Measurements from ENCODE around the gene CPEB4. TPM values are rescaled to one million over a fixed set of nuclear protein-coding genes. Genes with fewer than 3 reads are reported as not detected.
A peak's percentile ranks its signal among the peaks of the same experiment; 100 is the strongest.

The CPEB4 gene
- total and polyA plus RNA-seq, 9 of the 15 experiments (the other 6 are each of a cell fraction or from before 2014, with no cell fraction given), result 7.4 to 21.3 (median 12.4) TPM

DNA sequence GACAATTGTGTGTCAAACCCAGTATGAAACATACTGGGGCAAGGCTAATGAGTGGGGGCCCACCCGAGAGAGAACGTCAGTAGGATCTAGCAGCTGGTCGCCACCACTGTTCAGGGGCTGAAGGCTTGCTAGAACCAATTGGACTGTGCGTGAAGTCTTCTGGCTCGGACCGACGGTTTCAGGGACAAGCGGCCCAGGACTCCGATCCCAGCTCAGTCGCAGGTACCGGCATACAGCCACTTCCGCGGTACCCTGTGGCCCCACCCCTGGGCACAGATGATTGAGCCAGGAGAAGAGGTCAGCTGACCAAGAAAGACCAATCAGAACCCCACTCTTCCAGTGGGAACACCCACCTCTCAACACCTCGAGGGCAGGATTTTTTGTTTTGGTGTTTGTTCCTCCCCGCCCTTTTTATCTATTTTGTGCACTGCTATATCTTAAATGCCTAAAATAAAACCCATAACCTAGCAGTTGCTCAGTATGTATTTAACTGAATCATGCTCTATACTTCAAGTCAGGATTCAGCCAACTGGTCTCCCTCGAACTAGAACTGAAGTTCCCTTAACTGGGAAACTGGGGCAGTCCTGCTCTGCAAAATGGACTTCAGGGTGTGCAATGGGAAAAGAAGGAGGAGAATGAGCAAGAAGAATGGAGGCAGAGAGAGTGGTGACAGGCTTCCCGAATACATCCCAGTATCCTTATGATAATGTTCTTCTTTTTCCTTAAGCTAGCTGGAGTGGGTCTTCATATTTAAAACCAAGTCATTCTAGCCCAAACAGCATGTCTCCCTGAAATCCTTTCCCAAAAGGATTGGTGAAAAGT, 21.1 kb upstream of the CPEB4 start (continued):
- TF ChIP-seq PCBP1 (IDR thresholded peaks at IDR 0.05; ENCODE audit: low read depth, low read length, poor library complexity, severe bottlenecking) (no peak), RHOXF2B (CRISPR knock-in tag; conservative IDR thresholded peaks at IDR 0.05) (no peak), BRD9 (IDR thresholded peaks at IDR 0.05; ENCODE audit: low read depth, partially characterized antibody) (no peak), ZNF408 (CRISPR knock-in tag; IDR thresholded peaks at IDR 0.05; ENCODE audit: low read depth) (no peak), ZNF174 (CRISPR knock-in tag; IDR thresholded peaks at IDR 0.05) (no peak), SMARCE1 (IDR thresholded peaks at IDR 0.05) (no peak), ZNF668 (CRISPR knock-in tag; IDR thresholded peaks at IDR 0.05) (no peak), FUS (optimal IDR thresholded peaks at IDR 0.05; ENCODE audit: low read depth, low read length) (no peak), SP2 (IDR thresholded peaks at IDR 0.05; ENCODE audit: extremely low read depth, low read depth, low read length, poor library complexity, severe bottlenecking) (no peak), ZNF764 (CRISPR knock-in tag; IDR thresholded peaks at IDR 0.05; ENCODE audit: low read depth) (no peak), ZBTB1 (CRISPR knock-in tag; IDR thresholded peaks at IDR 0.05; ENCODE audit: borderline replicate concordance, low read depth) (no peak), SIX5 (IDR thresholded peaks at IDR 0.05; ENCODE audit: borderline replicate concordance in 1 of 2, insufficient read depth in 1 of 2, low read depth in 1 of 2, low read length in 2 of 2) (no peak), MTA1 (IDR thresholded peaks at IDR 0.05; ENCODE audit: borderline replicate concordance) (no peak), CREM (IDR thresholded peaks at IDR 0.05; ENCODE audit: low read depth) (no peak)
- TF ChIP-seq, protein P1, sequence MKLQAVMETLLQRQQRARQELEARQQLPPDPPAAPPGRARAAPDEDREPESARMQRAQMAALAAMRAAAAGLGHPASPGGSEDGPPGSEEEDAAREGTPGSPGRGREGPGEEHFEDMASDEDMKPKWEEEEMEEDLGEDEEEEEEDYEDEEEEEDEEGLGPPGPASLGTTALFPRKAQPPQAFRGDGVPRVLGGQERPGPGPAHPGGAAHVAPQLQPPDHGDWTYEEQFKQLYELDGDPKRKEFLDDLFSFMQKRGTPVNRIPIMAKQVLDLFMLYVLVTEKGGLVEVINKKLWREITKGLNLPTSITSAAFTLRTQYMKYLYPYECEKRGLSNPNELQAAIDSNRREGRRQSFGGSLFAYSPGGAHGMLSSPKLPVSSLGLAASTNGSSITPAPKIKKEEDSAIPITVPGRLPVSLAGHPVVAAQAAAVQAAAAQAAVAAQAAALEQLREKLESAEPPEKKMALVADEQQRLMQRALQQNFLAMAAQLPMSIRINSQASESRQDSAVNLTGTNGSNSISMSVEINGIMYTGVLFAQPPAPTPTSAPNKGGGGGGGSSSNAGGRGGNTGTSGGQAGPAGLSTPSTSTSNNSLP (IDR thresholded peaks at IDR 0.05; ENCODE audit: borderline replicate concordance, low read depth, low read length), result no peak
- TF ChIP-seq, protein P2, sequence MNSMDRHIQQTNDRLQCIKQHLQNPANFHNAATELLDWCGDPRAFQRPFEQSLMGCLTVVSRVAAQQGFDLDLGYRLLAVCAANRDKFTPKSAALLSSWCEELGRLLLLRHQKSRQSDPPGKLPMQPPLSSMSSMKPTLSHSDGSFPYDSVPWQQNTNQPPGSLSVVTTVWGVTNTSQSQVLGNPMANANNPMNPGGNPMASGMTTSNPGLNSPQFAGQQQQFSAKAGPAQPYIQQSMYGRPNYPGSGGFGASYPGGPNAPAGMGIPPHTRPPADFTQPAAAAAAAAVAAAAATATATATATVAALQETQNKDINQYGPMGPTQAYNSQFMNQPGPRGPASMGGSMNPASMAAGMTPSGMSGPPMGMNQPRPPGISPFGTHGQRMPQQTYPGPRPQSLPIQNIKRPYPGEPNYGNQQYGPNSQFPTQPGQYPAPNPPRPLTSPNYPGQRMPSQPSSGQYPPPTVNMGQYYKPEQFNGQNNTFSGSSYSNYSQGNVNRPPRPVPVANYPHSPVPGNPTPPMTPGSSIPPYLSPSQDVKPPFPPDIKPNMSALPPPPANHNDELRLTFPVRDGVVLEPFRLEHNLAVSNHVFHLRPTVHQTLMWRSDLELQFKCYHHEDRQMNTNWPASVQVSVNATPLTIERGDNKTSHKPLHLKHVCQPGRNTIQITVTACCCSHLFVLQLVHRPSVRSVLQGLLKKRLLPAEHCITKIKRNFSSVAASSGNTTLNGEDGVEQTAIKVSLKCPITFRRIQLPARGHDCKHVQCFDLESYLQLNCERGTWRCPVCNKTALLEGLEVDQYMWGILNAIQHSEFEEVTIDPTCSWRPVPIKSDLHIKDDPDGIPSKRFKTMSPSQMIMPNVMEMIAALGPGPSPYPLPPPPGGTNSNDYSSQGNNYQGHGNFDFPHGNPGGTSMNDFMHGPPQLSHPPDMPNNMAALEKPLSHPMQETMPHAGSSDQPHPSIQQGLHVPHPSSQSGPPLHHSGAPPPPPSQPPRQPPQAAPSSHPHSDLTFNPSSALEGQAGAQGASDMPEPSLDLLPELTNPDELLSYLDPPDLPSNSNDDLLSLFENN (IDR thresholded peaks at IDR 0.05; ENCODE audit: low read depth in 2 of 2, low read length in 2 of 2), result no peak
- TF ChIP-seq, protein P3, sequence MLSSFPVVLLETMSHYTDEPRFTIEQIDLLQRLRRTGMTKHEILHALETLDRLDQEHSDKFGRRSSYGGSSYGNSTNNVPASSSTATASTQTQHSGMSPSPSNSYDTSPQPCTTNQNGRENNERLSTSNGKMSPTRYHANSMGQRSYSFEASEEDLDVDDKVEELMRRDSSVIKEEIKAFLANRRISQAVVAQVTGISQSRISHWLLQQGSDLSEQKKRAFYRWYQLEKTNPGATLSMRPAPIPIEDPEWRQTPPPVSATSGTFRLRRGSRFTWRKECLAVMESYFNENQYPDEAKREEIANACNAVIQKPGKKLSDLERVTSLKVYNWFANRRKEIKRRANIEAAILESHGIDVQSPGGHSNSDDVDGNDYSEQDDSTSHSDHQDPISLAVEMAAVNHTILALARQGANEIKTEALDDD (IDR thresholded peaks at IDR 0.05), result no peak
- TF ChIP-seq, protein P4, sequence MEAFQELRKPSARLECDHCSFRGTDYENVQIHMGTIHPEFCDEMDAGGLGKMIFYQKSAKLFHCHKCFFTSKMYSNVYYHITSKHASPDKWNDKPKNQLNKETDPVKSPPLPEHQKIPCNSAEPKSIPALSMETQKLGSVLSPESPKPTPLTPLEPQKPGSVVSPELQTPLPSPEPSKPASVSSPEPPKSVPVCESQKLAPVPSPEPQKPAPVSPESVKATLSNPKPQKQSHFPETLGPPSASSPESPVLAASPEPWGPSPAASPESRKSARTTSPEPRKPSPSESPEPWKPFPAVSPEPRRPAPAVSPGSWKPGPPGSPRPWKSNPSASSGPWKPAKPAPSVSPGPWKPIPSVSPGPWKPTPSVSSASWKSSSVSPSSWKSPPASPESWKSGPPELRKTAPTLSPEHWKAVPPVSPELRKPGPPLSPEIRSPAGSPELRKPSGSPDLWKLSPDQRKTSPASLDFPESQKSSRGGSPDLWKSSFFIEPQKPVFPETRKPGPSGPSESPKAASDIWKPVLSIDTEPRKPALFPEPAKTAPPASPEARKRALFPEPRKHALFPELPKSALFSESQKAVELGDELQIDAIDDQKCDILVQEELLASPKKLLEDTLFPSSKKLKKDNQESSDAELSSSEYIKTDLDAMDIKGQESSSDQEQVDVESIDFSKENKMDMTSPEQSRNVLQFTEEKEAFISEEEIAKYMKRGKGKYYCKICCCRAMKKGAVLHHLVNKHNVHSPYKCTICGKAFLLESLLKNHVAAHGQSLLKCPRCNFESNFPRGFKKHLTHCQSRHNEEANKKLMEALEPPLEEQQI (IDR thresholded peaks at IDR 0.05), result peak; percentile 58; the same call in 1 of the 2 replicates
